ENCODE measurements around the gene RCAN1. TPM values are rescaled to one million over a fixed set of nuclear protein-coding genes. Genes with fewer than 3 reads are reported as not detected.
A peak's percentile ranks its signal among the peaks of the same experiment; 100 is the strongest.

RCAN1 gene
- total and polyA plus RNA-seq, 2 of the 13 experiments (the other 11 are each of a cell fraction or from before 2014, with no cell fraction given): 9.4 to 34.1 TPM

DNA sequence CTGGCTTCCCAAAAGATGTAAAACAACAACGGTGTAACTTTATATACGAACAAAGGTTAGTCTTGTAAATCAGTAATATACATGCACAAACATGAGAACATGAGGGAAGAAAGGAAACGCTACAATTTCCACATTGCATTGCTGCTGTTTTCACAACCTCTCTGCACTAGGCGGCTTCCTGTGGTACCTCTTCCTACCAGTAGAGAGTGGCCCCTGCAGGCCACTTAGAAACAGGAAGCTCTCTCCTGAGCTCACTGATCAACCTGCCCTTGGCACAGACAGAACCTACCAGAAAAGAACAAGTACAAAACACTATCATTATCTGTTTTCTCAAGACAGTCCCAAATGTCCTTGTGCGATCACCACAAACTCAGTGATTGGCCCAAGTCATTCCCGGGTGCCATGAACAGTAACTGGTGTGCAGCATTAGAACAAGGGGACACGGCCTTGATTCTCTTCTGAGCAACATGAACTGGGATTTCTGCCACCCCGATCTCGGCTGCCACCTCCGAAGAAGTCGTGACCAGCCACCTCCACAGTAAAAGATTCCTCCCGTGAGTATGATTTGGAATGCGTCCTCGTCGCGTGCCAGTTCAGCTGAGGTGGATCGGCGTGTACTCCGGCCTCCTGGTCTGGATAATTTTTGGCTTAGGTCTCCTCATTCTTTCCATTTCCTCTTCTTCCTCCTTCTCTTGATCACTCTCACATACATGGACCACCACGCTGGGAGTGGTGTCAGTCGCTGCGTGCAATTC is 97.2 kb downstream of the RCAN1 start:
- CTCF ChIA-PET (ENCODE audit: low intra/inter-chr PET ratio, low total read pairs): interaction anchor here (1.3 kb wide), 1 partner anchor 65 kb away, joined by 5 read pairs; no protein-coding TSS in a partner anchor
- 89% methylated on average over 18 of the region's 22 CpGs for WGBS (ENCODE audit: low lambda C conversion rate)
- in situ Hi-C loops (cut with HindIII; ENCODE audit: extremely low pct_ligation_motif_present, low pct_unique_long_range_greater_than_20kb) (no loop called here), intact Hi-C loops (cut with micrococcal nuclease; ENCODE audit: unreplicated experiment) (no loop called here)
- Histone ChIP-seq H3K79me2 (ENCODE audit: insufficient read depth, low read length) (no peaks in the 10 kb centered on the region), H3K4me1 (ENCODE audit: insufficient read depth, low read length) (peaks cover 25% of the 10 kb centered on the region), H3K9me3 (ENCODE audit: low read length) (no peaks in the 10 kb centered on the region), H2AFZ (ENCODE audit: low read length) (no peak overlapping the region), H3K27ac (ENCODE audit: extremely low read length, insufficient read depth, low read length) (no peak overlapping the region), H3K9ac (ENCODE audit: insufficient read depth, low read depth, low read length) (no peak overlapping the region), H4K20me1 (ENCODE audit: insufficient read depth, low read length) (peaks cover 5% of the 10 kb centered on the region; the same call in 1 of the 2 replicates), H3K27me3 (ENCODE audit: control insufficient read depth in 1 of 2, insufficient read depth in 2 of 2, low read length in 2 of 2) (no peaks in the 10 kb centered on the region), H3K4me3 (replicated peaks in 1 of 3; ENCODE audit: insufficient read depth in 1 of 3, low read depth in 2 of 3, low read length in 3 of 3) (no peak overlapping the region), H3K4me2 (ENCODE audit: low read depth, low read length) (no peak overlapping the region), H3K36me3 (replicated peaks in 1 of 2; ENCODE audit: control insufficient read depth in 1 of 2, insufficient read depth in 2 of 2, low read length in 2 of 2) (peaks cover 9 to 43% of the 10 kb centered on the region in 2 experiments)
- no peak for FAIRE-seq
- TF ChIP-seq CEBPB (IDR thresholded peaks at IDR 0.05; ENCODE audit: borderline replicate concordance, low read depth, low read length) (0 out of 2 replicates have a peak, but pooled peaks have one; percentile 7), RAD21 (CRISPR knock-in tag; IDR thresholded peaks at IDR 0.05) (peak; percentile 53; the same call in 1 of the 2 replicates), SUZ12 (IDR thresholded peaks at IDR 0.05; ENCODE audit: low read depth, low read length) (no peak), ZFP36L2 (CRISPR knock-in tag; IDR thresholded peaks at IDR 0.05) (no peak), SKI (IDR thresholded peaks at IDR 0.05; ENCODE audit: partially characterized antibody) (no peak), ZNF790 (CRISPR knock-in tag; IDR thresholded peaks at IDR 0.05; ENCODE audit: borderline replicate concordance) (no peak), ETV5 (CRISPR knock-in tag; IDR thresholded peaks at IDR 0.05; ENCODE audit: borderline replicate concordance) (peak; percentile 37; the same call in 1 of the 2 replicates), CTCF (CRISPR knock-in tag; IDR thresholded peaks at IDR 0.05) (peak; percentile 34), SMC3 (IDR thresholded peaks at IDR 0.05; ENCODE audit: low read length) (peak; percentile 46; the same call in 1 of the 2 replicates), STAG1 (CRISPR knock-in tag; IDR thresholded peaks at IDR 0.05) (peak; percentile 46)
- TF ChIP-seq, protein P1, sequence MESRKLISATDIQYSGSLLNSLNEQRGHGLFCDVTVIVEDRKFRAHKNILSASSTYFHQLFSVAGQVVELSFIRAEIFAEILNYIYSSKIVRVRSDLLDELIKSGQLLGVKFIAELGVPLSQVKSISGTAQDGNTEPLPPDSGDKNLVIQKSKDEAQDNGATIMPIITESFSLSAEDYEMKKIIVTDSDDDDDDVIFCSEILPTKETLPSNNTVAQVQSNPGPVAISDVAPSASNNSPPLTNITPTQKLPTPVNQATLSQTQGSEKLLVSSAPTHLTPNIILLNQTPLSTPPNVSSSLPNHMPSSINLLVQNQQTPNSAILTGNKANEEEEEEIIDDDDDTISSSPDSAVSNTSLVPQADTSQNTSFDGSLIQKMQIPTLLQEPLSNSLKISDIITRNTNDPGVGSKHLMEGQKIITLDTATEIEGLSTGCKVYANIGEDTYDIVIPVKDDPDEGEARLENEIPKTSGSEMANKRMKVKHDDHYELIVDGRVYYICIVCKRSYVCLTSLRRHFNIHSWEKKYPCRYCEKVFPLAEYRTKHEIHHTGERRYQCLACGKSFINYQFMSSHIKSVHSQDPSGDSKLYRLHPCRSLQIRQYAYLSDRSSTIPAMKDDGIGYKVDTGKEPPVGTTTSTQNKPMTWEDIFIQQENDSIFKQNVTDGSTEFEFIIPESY (CRISPR knock-in tag; IDR thresholded peaks at IDR 0.05): peak; percentile 77; the same call in 1 of the 2 replicates
- no TSS peak for BruUV-seq (replicated peaks)
- peak; percentile 44 for DNase-seq (ENCODE audit: low spot score)
- peak; percentile 71 for ATAC-seq
- POLR2A ChIA-PET: interaction anchor here (1.2 to 1.4 kb wide), 2 partner anchors 9 to 28 kb away, joined by 3 to 5 read pairs; no protein-coding TSS in a partner anchor

Data from HepG2 (cell line).